Tibial nerve (tissue), 3 donors: ENCODE results near the gene C17orf100.

ENCODE experiments used
- POLR2A ChIP-seq, 2 donors: fragments of 450-650 bp; IDR thresholded peaks; one replicate each; pipeline ENCODE4 v1.6.1; 2017; ENCODE audit warnings: antibody characterized with exemption in 2 of 2, mild to moderate bottlenecking in 2 of 2, moderate library complexity in 2 of 2
- TF ChIP-seq, protein P1 (sequence below), 5 experiments: fragments of 200-600 bp in 3 of 5; fragments of 450-650 bp in 2 of 5; sonication (generic) in 3 of 5; IDR thresholded peaks; one replicate each; pipeline ENCODE4 v1.5.1; 2016 to 2019; ENCODE audit warnings: antibody characterized with exemption in 5 of 5, mild to moderate bottlenecking in 3 of 5, moderate library complexity in 2 of 5

- TF ChIP-seq, protein P1, sequence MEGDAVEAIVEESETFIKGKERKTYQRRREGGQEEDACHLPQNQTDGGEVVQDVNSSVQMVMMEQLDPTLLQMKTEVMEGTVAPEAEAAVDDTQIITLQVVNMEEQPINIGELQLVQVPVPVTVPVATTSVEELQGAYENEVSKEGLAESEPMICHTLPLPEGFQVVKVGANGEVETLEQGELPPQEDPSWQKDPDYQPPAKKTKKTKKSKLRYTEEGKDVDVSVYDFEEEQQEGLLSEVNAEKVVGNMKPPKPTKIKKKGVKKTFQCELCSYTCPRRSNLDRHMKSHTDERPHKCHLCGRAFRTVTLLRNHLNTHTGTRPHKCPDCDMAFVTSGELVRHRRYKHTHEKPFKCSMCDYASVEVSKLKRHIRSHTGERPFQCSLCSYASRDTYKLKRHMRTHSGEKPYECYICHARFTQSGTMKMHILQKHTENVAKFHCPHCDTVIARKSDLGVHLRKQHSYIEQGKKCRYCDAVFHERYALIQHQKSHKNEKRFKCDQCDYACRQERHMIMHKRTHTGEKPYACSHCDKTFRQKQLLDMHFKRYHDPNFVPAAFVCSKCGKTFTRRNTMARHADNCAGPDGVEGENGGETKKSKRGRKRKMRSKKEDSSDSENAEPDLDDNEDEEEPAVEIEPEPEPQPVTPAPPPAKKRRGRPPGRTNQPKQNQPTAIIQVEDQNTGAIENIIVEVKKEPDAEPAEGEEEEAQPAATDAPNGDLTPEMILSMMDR (IDR thresholded peaks at IDR 0.05), result no peak
- no peak for TF ChIP-seq POLR2A (IDR thresholded peaks at IDR 0.05)
Observed at GRCh38 chr17:6679241-6679640, 27.7 kb downstream of the C17orf100 start.
